Astrocyte (in vitro differentiated cells and primary cell): ENCODE measurements around the gene ITGA1.

Experiments used
- EZH2 ChIP-seq: IDR thresholded peaks from 2 replicates; pipeline ENCODE4 v1.6.1; 2012; ENCODE audit warnings: mild to moderate bottlenecking, low read length, inconsistent platforms; ENCODE audit not compliant: insufficient read depth
- TF ChIP-seq, protein P1 (sequence below): IDR thresholded peaks from 2 replicates; pipeline ENCODE4 v1.5.1; 2011; ENCODE audit warnings: low read depth, mild to moderate bottlenecking, inconsistent platforms, low read length, moderate library complexity; ENCODE audit not compliant: insufficient read depth

- TF ChIP-seq, protein P1, sequence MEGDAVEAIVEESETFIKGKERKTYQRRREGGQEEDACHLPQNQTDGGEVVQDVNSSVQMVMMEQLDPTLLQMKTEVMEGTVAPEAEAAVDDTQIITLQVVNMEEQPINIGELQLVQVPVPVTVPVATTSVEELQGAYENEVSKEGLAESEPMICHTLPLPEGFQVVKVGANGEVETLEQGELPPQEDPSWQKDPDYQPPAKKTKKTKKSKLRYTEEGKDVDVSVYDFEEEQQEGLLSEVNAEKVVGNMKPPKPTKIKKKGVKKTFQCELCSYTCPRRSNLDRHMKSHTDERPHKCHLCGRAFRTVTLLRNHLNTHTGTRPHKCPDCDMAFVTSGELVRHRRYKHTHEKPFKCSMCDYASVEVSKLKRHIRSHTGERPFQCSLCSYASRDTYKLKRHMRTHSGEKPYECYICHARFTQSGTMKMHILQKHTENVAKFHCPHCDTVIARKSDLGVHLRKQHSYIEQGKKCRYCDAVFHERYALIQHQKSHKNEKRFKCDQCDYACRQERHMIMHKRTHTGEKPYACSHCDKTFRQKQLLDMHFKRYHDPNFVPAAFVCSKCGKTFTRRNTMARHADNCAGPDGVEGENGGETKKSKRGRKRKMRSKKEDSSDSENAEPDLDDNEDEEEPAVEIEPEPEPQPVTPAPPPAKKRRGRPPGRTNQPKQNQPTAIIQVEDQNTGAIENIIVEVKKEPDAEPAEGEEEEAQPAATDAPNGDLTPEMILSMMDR, result no peak
- no peak for TF ChIP-seq EZH2
These were observed 61.8 kb downstream of the ITGA1 start for GRCh38 chr5:52849544-52849943.
